Gastrocnemius medialis (tissue), 4 donors: ENCODE data around the gene KCNK3.

Source experiments
- POLR2A ChIP-seq, 2 donors: fragments of 450-650 bp; IDR thresholded peaks; one replicate each; pipeline ENCODE4 v1.6.1; 2017; ENCODE audit warnings: antibody characterized with exemption in 2 of 2, mild to moderate bottlenecking in 2 of 2, moderate library complexity in 2 of 2
- TF ChIP-seq, protein P1 (sequence below), 5 experiments: fragments of 450-650 bp in 3 of 5; fragments of 200-600 bp in 2 of 5; sonication (generic) in 2 of 5; IDR thresholded peaks in 4 of 5; conservative IDR thresholded peaks in 1 of 5; 1 replicate in 4 of 5; 2 replicates in 1 of 5; pipeline ENCODE4 v1.5.1; 2016 to 2019; ENCODE audit warnings: antibody characterized with exemption in 5 of 5, mild to moderate bottlenecking in 3 of 5, moderate library complexity in 3 of 5

DNA sequence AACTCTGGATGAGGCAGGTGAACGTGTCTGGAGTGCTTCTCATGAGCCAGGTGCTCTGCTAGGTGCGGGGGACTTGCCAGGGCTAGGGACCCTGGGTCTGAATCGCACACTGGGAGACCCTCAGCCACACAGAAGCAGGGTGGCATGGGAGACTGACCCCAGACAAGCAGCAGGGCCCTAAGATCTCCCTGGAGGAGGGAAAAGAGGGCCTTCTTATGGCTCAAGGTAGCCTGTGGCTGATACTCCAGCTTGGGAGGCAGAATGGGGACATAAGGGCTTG lies 38.5 kb upstream of the KCNK3 start:
- no peak for TF ChIP-seq POLR2A (IDR thresholded peaks at IDR 0.05)
- TF ChIP-seq, protein P1, sequence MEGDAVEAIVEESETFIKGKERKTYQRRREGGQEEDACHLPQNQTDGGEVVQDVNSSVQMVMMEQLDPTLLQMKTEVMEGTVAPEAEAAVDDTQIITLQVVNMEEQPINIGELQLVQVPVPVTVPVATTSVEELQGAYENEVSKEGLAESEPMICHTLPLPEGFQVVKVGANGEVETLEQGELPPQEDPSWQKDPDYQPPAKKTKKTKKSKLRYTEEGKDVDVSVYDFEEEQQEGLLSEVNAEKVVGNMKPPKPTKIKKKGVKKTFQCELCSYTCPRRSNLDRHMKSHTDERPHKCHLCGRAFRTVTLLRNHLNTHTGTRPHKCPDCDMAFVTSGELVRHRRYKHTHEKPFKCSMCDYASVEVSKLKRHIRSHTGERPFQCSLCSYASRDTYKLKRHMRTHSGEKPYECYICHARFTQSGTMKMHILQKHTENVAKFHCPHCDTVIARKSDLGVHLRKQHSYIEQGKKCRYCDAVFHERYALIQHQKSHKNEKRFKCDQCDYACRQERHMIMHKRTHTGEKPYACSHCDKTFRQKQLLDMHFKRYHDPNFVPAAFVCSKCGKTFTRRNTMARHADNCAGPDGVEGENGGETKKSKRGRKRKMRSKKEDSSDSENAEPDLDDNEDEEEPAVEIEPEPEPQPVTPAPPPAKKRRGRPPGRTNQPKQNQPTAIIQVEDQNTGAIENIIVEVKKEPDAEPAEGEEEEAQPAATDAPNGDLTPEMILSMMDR (IDR thresholded peaks at IDR 0.05 in 4 of 5, conservative IDR thresholded peaks at IDR 0.05 in 1 of 5), result no peak
